GM12878 (cell line): ENCODE measurements around the gene AIG1. TPM values are rescaled to one million over a fixed set of nuclear protein-coding genes. Genes with fewer than 3 reads are reported as not detected.

Source experiments
- ATAC-seq: fragments of 200-7000 bp; cut with Tn5 transposase; 3 replicates; pipeline ENCODE4 v1.9.1; 2020; ENCODE audit warnings: mild to moderate bottlenecking, moderate library complexity
- BruUV-seq: library from RNA; stranded (reverse); fragments of 400-500 nt; replicated peaks from 2 replicates; lab custom pipeline; 2021; lab: Mats Ljungman, UMichigan
- CTCF ChIA-PET: fragments of 300-600 bp; sonication (Branson Sonifier 250); formaldehyde crosslinking; extraction: SDS; loops from one replicate; lab custom pipeline; 2021; ENCODE audit warnings: inconsistent platforms; lab: Yijun Ruan, JAX
- POLR2A ChIA-PET: fragments of 350-600 bp; formaldehyde crosslinking; extraction: SDS; loops from one replicate; lab custom pipeline; 2021; ENCODE audit warnings: inconsistent platforms; lab: Charles Lee
- RAD21 ChIA-PET: fragments of 300-600 bp; sonication (Branson Sonifier 250); formaldehyde crosslinking; loops from one replicate; lab custom pipeline; 2023; ENCODE audit warnings: antibody characterized with exemption; ENCODE audit not compliant: unreplicated experiment; lab: Charles Lee
- SMC1A ChIA-PET: fragments of 300-600 bp; sonication (Branson Sonifier 250); formaldehyde crosslinking; loops from one replicate; lab custom pipeline; 2023; ENCODE audit not compliant: unreplicated experiment, uncharacterized antibody; lab: Charles Lee
- DNase-seq: peaks from one replicate; pipeline ENCODE4 v3.0.0-alpha.2; 2011; ENCODE audit warnings: low read depth, low spot score
- FAIRE-seq: peaks from 3 replicates; lab custom pipeline; 2011; peaks lifted over from hg19 to GRCh38; lab: Jason Lieb, UNC
- H2AFZ ChIP-seq: 2 replicates; pipeline ENCODE4 v1.6.0; 2011; ENCODE audit warnings: low read depth, low read length, control low read depth; ENCODE audit not compliant: control insufficient read depth
- H3K27ac ChIP-seq: 2 replicates; pipeline ENCODE4 v1.5.1; 2011; ENCODE audit warnings: control low read depth; ENCODE audit not compliant: control insufficient read depth, insufficient read depth
- H3K27me3 ChIP-seq, 2 experiments: replicated peaks in 1 of 2; 2 replicates each; pipeline versions ENCODE4 v1.6.0 to v1.6.1; 2011; ENCODE audit warnings: low read length in 1 of 2; ENCODE audit not compliant: control insufficient read depth in 2 of 2, insufficient read depth in 2 of 2
- H3K36me3 ChIP-seq, 2 experiments: 2 replicates each; pipeline ENCODE4 v1.5.1; 2011; ENCODE audit warnings: low read length in 1 of 2; ENCODE audit not compliant: control insufficient read depth in 2 of 2, insufficient read depth in 2 of 2
- H3K4me1 ChIP-seq: 2 replicates; pipeline ENCODE4 v1.6.1; 2011; ENCODE audit warnings: mild to moderate bottlenecking, low read length, moderate library complexity, mixed read lengths; ENCODE audit not compliant: control insufficient read depth, insufficient read depth
- H3K4me2 ChIP-seq: 2 replicates; pipeline ENCODE4 v1.6.0; 2011; ENCODE audit warnings: control low read depth; ENCODE audit not compliant: control insufficient read depth, insufficient read depth
- H3K4me3 ChIP-seq: fragments of 200-600 bp; sonication (generic); 2 replicates; pipeline ENCODE4 v1.5.1; 2016
- H3K79me2 ChIP-seq: 2 replicates; pipeline ENCODE4 v1.6.0; 2011; ENCODE audit warnings: low read length; ENCODE audit not compliant: control insufficient read depth, insufficient read depth
- H3K9ac ChIP-seq: 2 replicates; pipeline ENCODE4 v1.8.0; 2011; ENCODE audit warnings: low read length, control low read depth, mixed read lengths; ENCODE audit not compliant: control insufficient read depth, insufficient read depth
- H3K9me3 ChIP-seq: replicated peaks from 3 replicates; pipeline ENCODE4 v1.5.1; 2011; ENCODE audit warnings: mild to moderate bottlenecking, low read length; ENCODE audit not compliant: control insufficient read depth, insufficient read depth
- H4K20me1 ChIP-seq: 2 replicates; pipeline ENCODE4 v1.6.0; 2011; ENCODE audit not compliant: control insufficient read depth, insufficient read depth
- ATF7 ChIP-seq: fragments of 450-650 bp; IDR thresholded peaks from 2 replicates; pipeline ENCODE4 v1.6.1; 2016; ENCODE audit warnings: low read depth, mild to moderate bottlenecking
- BMI1 ChIP-seq: fragments of 450-650 bp; IDR thresholded peaks from 2 replicates; pipeline ENCODE4 v1.6.1; 2016; ENCODE audit warnings: mild to moderate bottlenecking, moderate library complexity, borderline replicate concordance
- CUX1 ChIP-seq: IDR thresholded peaks from 2 replicates; pipeline ENCODE4 v1.6.1; 2012; ENCODE audit warnings: improper control_type of control experiment, low read depth, low read length; ENCODE audit not compliant: insufficient replicate concordance
- HCFC1 ChIP-seq: fragments of 150-350 bp; IDR thresholded peaks from 2 replicates; pipeline ENCODE4 v1.6.1; 2014; ENCODE audit warnings: low read length
- MEF2A ChIP-seq: IDR thresholded peaks from 2 replicates; pipeline ENCODE4 v1.6.1; 2011; ENCODE audit warnings: low read depth, mild to moderate bottlenecking, low read length, moderate library complexity; ENCODE audit not compliant: insufficient read depth
- MXI1 ChIP-seq: fragments of 150-350 bp; IDR thresholded peaks from 2 replicates; pipeline ENCODE4 v1.6.1; 2011; ENCODE audit warnings: low read depth, mild to moderate bottlenecking, inconsistent platforms, low read length, improper control_type of control experiment
- NRF1 ChIP-seq: conservative IDR thresholded peaks from 2 replicates; pipeline ENCODE4 v1.6.1; 2011; ENCODE audit warnings: mild to moderate bottlenecking, low read depth, low read length, improper control_type of control experiment
- PAX8 ChIP-seq: fragments of 450-650 bp; IDR thresholded peaks from 2 replicates; pipeline ENCODE4 v1.6.1; 2017; ENCODE audit warnings: mild to moderate bottlenecking, moderate library complexity
- PBX3 ChIP-seq: IDR thresholded peaks from 2 replicates; pipeline ENCODE4 v1.6.1; 2011; ENCODE audit warnings: mild to moderate bottlenecking, low read depth, low read length, moderate library complexity; ENCODE audit not compliant: insufficient replicate concordance
- RELB ChIP-seq: fragments of 450-650 bp; IDR thresholded peaks from 2 replicates; pipeline ENCODE4 v1.6.1; 2017; ENCODE audit warnings: low read depth, mild to moderate bottlenecking, moderate library complexity
- SKIL ChIP-seq: fragments of 450-650 bp; IDR thresholded peaks from 2 replicates; pipeline ENCODE4 v1.6.1; 2017; ENCODE audit warnings: mild to moderate bottlenecking, low read depth, inconsistent platforms; ENCODE audit not compliant: poor library complexity, severe bottlenecking
- TBL1XR1 ChIP-seq: IDR thresholded peaks from 2 replicates; pipeline ENCODE4 v1.6.1; 2012; ENCODE audit warnings: low read depth, low read length, improper control_type of control experiment
- ZNF207 ChIP-seq: fragments of 450-650 bp; IDR thresholded peaks from 2 replicates; pipeline ENCODE4 v1.6.1; 2014; ENCODE audit warnings: antibody characterized with exemption, mild to moderate bottlenecking, borderline replicate concordance
- WGBS: methylation state at CpG from one replicate; pipeline ENCODE4 v1.1.6; 2016; ENCODE audit warnings: low lambda C conversion rate; ENCODE audit not compliant: insufficient replicate concordance, insufficient coverage; ENCODE audit errors: missing lambda C conversion rate; 5-methylcytosine and 5-hydroxymethylcytosine counted together
- in situ Hi-C: fragments of 300-500 bp; cut with MboI; formaldehyde crosslinking; loops from 9 replicates; pipeline ENCODE4 v1.14.3; 2018; ENCODE audit warnings: mixed read lengths
- intact Hi-C: fragments of 100-400 bp; cut with micrococcal nuclease; formaldehyde crosslinking; loops from one replicate; pipeline ENCODE4 v1.14.2; 2022; ENCODE audit not compliant: unreplicated experiment
- polyA plus RNA-seq, 11 experiments: library from polyadenylated mRNA; depleted of rRNA in 4 of 11; unstranded in 6 of 11; stranded (reverse) in 5 of 11; fragments of >200 nt; fragmentation: Nextera tagmentation in 4 of 11; fragmentation: Illumina TruSeq in 1 of 11; extraction: Ambion mirVana in 4 of 11; extraction: Trizol in 1 of 11; gene quantifications; 1 replicate in 1 of 11; 2 replicates in 10 of 11; pipeline versions ENCODE4 v1.2.1 to v1.2.3, GENCODE V29; 2011 to 2016; ENCODE audit warnings: inconsistent platforms in 2 of 11, missing spikeins in 2 of 11, low read depth in 1 of 11
- total RNA-seq, 4 experiments: library from RNA; depleted of rRNA in 3 of 4; stranded (reverse); fragments of >200 nt in 3 of 4; fragmentation: Illumina TruSeq in 1 of 4; extraction: Trizol in 1 of 4; gene quantifications; 2 replicates each; pipeline versions ENCODE4 v1.2.1 to v1.2.3, GENCODE V29; 2013 to 2021

AIG1 gene
- total and polyA plus RNA-seq, 10 of the 15 experiments (the other 5 are each of a cell fraction or from before 2014, with no cell fraction given): 27.0 to 74.5 (median 36.4) TPM

- BruUV-seq: no TSS peak
- in situ Hi-C loops (no loop called here), intact Hi-C loops (loop anchor here (2.0 kb wide), 1 partner anchor 114 kb away; no protein-coding TSS in a partner anchor)
- CTCF ChIA-PET: interaction anchor here (0.9 kb wide), 1 partner anchor 108 kb away, joined by 3 read pairs; no protein-coding TSS in a partner anchor
- peak overlapping the region; percentile 78 for H3K4me2 ChIP-seq
- RAD21 ChIA-PET: interaction anchor here (1.3 to 1.7 kb wide), 2 partner anchors 34 to 108 kb away, joined by 4 to 7 read pairs; no protein-coding TSS in a partner anchor
- H3K27ac ChIP-seq: peak overlapping the region; percentile 77
- H3K27me3 ChIP-seq: no peaks in the 10 kb centered on the region
- H3K9me3 ChIP-seq: no peaks in the 10 kb centered on the region
- SMC1A ChIA-PET: interaction anchor here (0.7 to 1.6 kb wide), 7 partner anchors 12 to 367 kb away, joined by 3 to 5 read pairs (median 3); no protein-coding TSS in a partner anchor
- peak overlapping the region; percentile 86 for H3K9ac ChIP-seq
- peak; percentile 31 for DNase-seq
- H3K79me2 ChIP-seq: peaks cover 5% of the 10 kb centered on the region; the same call in 1 of the 2 replicates
- H3K4me1 ChIP-seq: peaks cover 13% of the 10 kb centered on the region; the same call in 1 of the 2 replicates
- WGBS: under 1% methylated on average over 38 of the region's 52 CpGs
- no peak for FAIRE-seq
- no peaks in the 10 kb centered on the region for H4K20me1 ChIP-seq
- H3K36me3 ChIP-seq: no peaks in the 10 kb centered on the region
- POLR2A ChIA-PET: interaction anchor here (0.7 to 1.6 kb wide), 3 partner anchors 51 to 113 kb away, joined by 3 read pairs; no protein-coding TSS in a partner anchor
- ATAC-seq: peak; percentile 88
- H3K4me3 ChIP-seq: peak overlapping the region; percentile 93
- peak overlapping the region; percentile 94 for H2AFZ ChIP-seq
- TF ChIP-seq RELB (no peak), TBL1XR1 (0 out of 2 replicates have a peak, but pooled peaks have one; percentile 16), CUX1 (no peak), PBX3 (no peak), ZNF207 (no peak), NRF1 (no peak), SKIL (no peak), BMI1 (no peak), MEF2A (no peak), HCFC1 (no peak), MXI1 (no peak), PAX8 (no peak), ATF7 (peak; percentile 47; the same call in 1 of the 2 replicates)
Measured at GRCh38 chr6:143060354-143060805, 309 bp upstream of the AIG1 start.
